IMR-90 (cell line): ENCODE measurements around the gene SRRM3.

Experiments
- BHLHE40 ChIP-seq: fragments of 150-350 bp; IDR thresholded peaks from 2 replicates; pipeline ENCODE4 v1.6.1; 2016; ENCODE audit warnings: mild to moderate bottlenecking, low read depth, low read length
- CEBPB ChIP-seq: IDR thresholded peaks from 2 replicates; pipeline ENCODE4 v1.6.1; 2012; ENCODE audit warnings: low read depth, low read length, improper control_type of control experiment
- CTCF ChIP-seq: conservative IDR thresholded peaks from 2 replicates; pipeline ENCODE4 v1.5.1; 2012; ENCODE audit warnings: mild to moderate bottlenecking, low read depth, low read length, improper control_type of control experiment
- FOS ChIP-seq: fragments of 150-350 bp; IDR thresholded peaks from 2 replicates; pipeline ENCODE4 v1.6.1; 2016; ENCODE audit warnings: low read depth, low read length
- MAFK ChIP-seq: IDR thresholded peaks from 2 replicates; pipeline ENCODE4 v1.6.1; 2012; ENCODE audit warnings: low read depth, low read length, improper control_type of control experiment
- MAZ ChIP-seq: IDR thresholded peaks from 2 replicates; pipeline ENCODE4 v1.6.1; 2012; ENCODE audit warnings: low read depth, mild to moderate bottlenecking, low read length, improper control_type of control experiment, moderate library complexity, borderline replicate concordance
- MXI1 ChIP-seq: IDR thresholded peaks from 2 replicates; pipeline ENCODE4 v1.6.1; 2012; ENCODE audit warnings: low read depth, mild to moderate bottlenecking, low read length, moderate library complexity, borderline replicate concordance
- POLR2A ChIP-seq: IDR thresholded peaks from 2 replicates; pipeline ENCODE4 v1.6.1; 2012; ENCODE audit warnings: mild to moderate bottlenecking, low read depth, low read length
- RAD21 ChIP-seq: IDR thresholded peaks from 2 replicates; pipeline ENCODE4 v1.6.1; 2012; ENCODE audit warnings: low read length, improper control_type of control experiment
- RCOR1 ChIP-seq: IDR thresholded peaks from 2 replicates; pipeline ENCODE4 v1.6.1; 2012; ENCODE audit warnings: mild to moderate bottlenecking, low read length, improper control_type of control experiment; ENCODE audit not compliant: insufficient replicate concordance
- RFX5 ChIP-seq: IDR thresholded peaks from 2 replicates; pipeline ENCODE4 v1.8.0; 2012; ENCODE audit warnings: low read depth, mild to moderate bottlenecking, low read length, moderate library complexity
- SMC3 ChIP-seq: fragments of 150-350 bp; IDR thresholded peaks from 2 replicates; pipeline ENCODE4 v1.6.1; 2016; ENCODE audit warnings: low read depth, mild to moderate bottlenecking, antibody characterized with exemption, low read length, moderate library complexity
- USF2 ChIP-seq: fragments of 150-350 bp; IDR thresholded peaks from 2 replicates; pipeline ENCODE4 v1.6.1; 2017; ENCODE audit warnings: mild to moderate bottlenecking, antibody characterized with exemption, low read length, low read depth

GRCh38 chr7:76209310-76209709 lies 7.6 kb downstream of the SRRM3 start:
- TF ChIP-seq POLR2A (no peak), CTCF (no peak), BHLHE40 (no peak), CEBPB (no peak), USF2 (no peak), RFX5 (no peak), RAD21 (no peak), RCOR1 (no peak), MAZ (no peak), FOS (no peak), MXI1 (no peak), SMC3 (no peak), MAFK (no peak)
